GM23338 (cell line): ENCODE data around the gene LDLRAD3. TPM values are rescaled to one million over a fixed set of nuclear protein-coding genes. Genes with fewer than 3 reads are reported as not detected.

Source experiments
- ATAC-seq: fragments of 200-7000 bp; cut with Tn5 transposase; 3 replicates; pipeline ENCODE4 v1.9.1; 2020
- DNase-seq: peaks from one replicate; pipeline ENCODE4 v3.0.0-alpha.2; 2015; ENCODE audit warnings: low spot score
- H2AFZ ChIP-seq: fragments of 200-600 bp; sonication (generic); 2 replicates; pipeline ENCODE4 v1.8.0; 2016; ENCODE audit warnings: antibody characterized with exemption, mild to moderate bottlenecking, moderate library complexity
- H3F3A ChIP-seq: fragments of 200-600 bp; sonication (generic); replicated peaks from 2 replicates; pipeline ENCODE4 v1.8.0; 2017; ENCODE audit warnings: antibody characterized with exemption, mixed run types, low read depth
- H3K27ac ChIP-seq: fragments of 200-600 bp; sonication (generic); 2 replicates; pipeline ENCODE4 v1.6.1; 2016; ENCODE audit warnings: low read depth
- H3K27me3 ChIP-seq: fragments of 200-600 bp; sonication (generic); 2 replicates; pipeline ENCODE4 v1.8.0; 2016; ENCODE audit warnings: mild to moderate bottlenecking, mixed run types, moderate library complexity; ENCODE audit not compliant: insufficient read depth
- H3K36me3 ChIP-seq: fragments of 200-600 bp; sonication (generic); 2 replicates; pipeline ENCODE4 v1.8.0; 2016; ENCODE audit warnings: mild to moderate bottlenecking; ENCODE audit not compliant: insufficient read depth
- H3K4me1 ChIP-seq: fragments of 200-600 bp; sonication (generic); 2 replicates; pipeline ENCODE4 v1.8.0; 2016; ENCODE audit warnings: mild to moderate bottlenecking, moderate library complexity; ENCODE audit not compliant: insufficient read depth
- H3K4me2 ChIP-seq: fragments of 200-600 bp; sonication (generic); 2 replicates; pipeline ENCODE4 v1.7.1; 2017; ENCODE audit warnings: mixed run types
- H3K4me3 ChIP-seq: fragments of 200-600 bp; sonication (generic); 2 replicates; pipeline ENCODE4 v1.6.1; 2016; ENCODE audit warnings: mixed run types
- H3K79me2 ChIP-seq: fragments of 200-600 bp; sonication (generic); replicated peaks from 2 replicates; pipeline ENCODE4 v1.8.0; 2017; ENCODE audit warnings: mild to moderate bottlenecking; ENCODE audit not compliant: insufficient read depth
- H3K9me2 ChIP-seq: fragments of 200-600 bp; sonication (generic); 2 replicates; pipeline ENCODE4 v1.8.0; 2017; ENCODE audit not compliant: insufficient read depth
- H4K20me1 ChIP-seq: fragments of 200-600 bp; sonication (generic); replicated peaks from 2 replicates; pipeline ENCODE4 v1.8.0; 2017; ENCODE audit warnings: mild to moderate bottlenecking; ENCODE audit not compliant: insufficient read depth
- H3K27ac Mint-ChIP-seq: 2 replicates; pipeline ENCODE4 v1.8.0; 2020; ENCODE audit warnings: inconsistent platforms, mild to moderate bottlenecking, moderate library complexity, mixed read lengths
- H3K27me3 Mint-ChIP-seq: 3 replicates; pipeline ENCODE4 v1.8.0; 2022; ENCODE audit warnings: low read depth, mild to moderate bottlenecking, moderate library complexity, mixed read lengths, inconsistent platforms; ENCODE audit not compliant: insufficient read depth, poor library complexity
- H3K36me3 Mint-ChIP-seq: 3 replicates; pipeline ENCODE4 v1.8.0; 2021; ENCODE audit warnings: low read depth, mild to moderate bottlenecking, inconsistent platforms, moderate library complexity, mixed read lengths
- H3K4me1 Mint-ChIP-seq: 3 replicates; pipeline ENCODE4 v1.8.0; 2020; ENCODE audit warnings: mild to moderate bottlenecking, inconsistent platforms, mixed read lengths
- H3K4me3 Mint-ChIP-seq: 3 replicates; pipeline ENCODE4 v1.8.0; 2021; ENCODE audit warnings: moderate library complexity, mild to moderate bottlenecking, inconsistent platforms, mixed read lengths
- H3K9me3 Mint-ChIP-seq: 3 replicates; pipeline ENCODE4 v1.8.0; 2020; ENCODE audit warnings: moderate library complexity, mild to moderate bottlenecking, inconsistent platforms, mixed read lengths
- EZH2 ChIP-seq: fragments of 200-600 bp; sonication (generic); IDR thresholded peaks from one replicate; pipeline ENCODE4 v1.8.0; 2017; ENCODE audit warnings: antibody characterized with exemption, mild to moderate bottlenecking, low read depth; ENCODE audit not compliant: unreplicated experiment
- NANOG ChIP-seq: IDR thresholded peaks from 2 replicates; pipeline ENCODE4 v1.6.1; 2016; ENCODE audit warnings: antibody characterized with exemption, borderline replicate concordance
- POLR2AphosphoS5 ChIP-seq: IDR thresholded peaks from 2 replicates; pipeline ENCODE4 v1.6.1; 2016; ENCODE audit warnings: antibody characterized with exemption, low read depth
- ZNF114 ChIP-seq: fragments of 250-450 bp; sonication (Bioruptor Pico); IDR thresholded peaks from 2 replicates; pipeline ENCODE4 v1.5.0; 2020; ENCODE audit warnings: mild to moderate bottlenecking, moderate library complexity
- ZNF331 ChIP-seq: fragments of 250-450 bp; sonication (Bioruptor Pico); IDR thresholded peaks from 2 replicates; pipeline ENCODE4 v1.5.0; 2020; ENCODE audit warnings: low read depth, mild to moderate bottlenecking, moderate library complexity
- ZNF462 ChIP-seq: fragments of 250-450 bp; sonication (Bioruptor Pico); IDR thresholded peaks from 2 replicates; pipeline ENCODE4 v1.5.0; 2020; ENCODE audit warnings: mild to moderate bottlenecking, moderate library complexity
- polyA plus RNA-seq: library from polyadenylated mRNA; unstranded; fragments of >200 nt; fragmentation: Nextera tagmentation; extraction: Ambion mirVana; gene quantifications from 2 replicates; pipeline ENCODE4 v1.2.1, GENCODE V29; 2016
- total RNA-seq: library from RNA; depleted of rRNA; stranded (reverse); fragments of >200 nt; shearing (Covaris generic); gene quantifications from 2 replicates; pipeline ENCODE4 v1.2.3, GENCODE V29; 2014

Gene LDLRAD3
- total and polyA plus RNA-seq, 2 experiments from 2014 or later = 8.5 to 19.4 TPM

DNA sequence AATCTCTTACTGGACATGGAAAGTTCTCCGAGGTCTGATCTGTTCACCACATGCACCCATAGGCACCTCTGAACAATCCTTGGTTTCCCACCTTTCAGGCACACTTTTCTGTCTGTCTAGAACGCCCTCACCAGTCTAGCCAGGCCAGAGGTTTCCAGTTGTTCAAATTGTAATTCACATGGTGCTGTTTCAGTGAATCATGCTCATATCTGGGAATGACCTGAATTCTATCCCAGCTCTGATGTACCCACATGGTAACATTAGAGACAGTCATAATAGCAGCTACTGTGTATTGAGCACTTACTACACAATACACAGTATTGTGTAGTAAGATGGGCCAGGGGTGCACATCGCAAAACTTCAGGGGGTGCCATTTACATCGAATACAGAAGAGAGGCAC is 207.1 kb downstream of the LDLRAD3 start (continued):
- TF ChIP-seq ZNF462 (CRISPR knock-in tag) = no peak
- TF ChIP-seq NANOG = no peak
- no peak for TF ChIP-seq POLR2AphosphoS5
- no peak for TF ChIP-seq ZNF114 (CRISPR knock-in tag)

GRCh38 chr11:36151933-36152580 is 208.2 kb downstream of the LDLRAD3 start:
- Histone ChIP-seq H3K27ac (peak overlapping the region; percentile 74; the same call in 1 of the 2 replicates), H3K79me2 (no peaks in the 10 kb centered on the region), H3K9me2 (peaks cover 3% of the 10 kb centered on the region; the same call in 1 of the 2 replicates), H4K20me1 (0 out of 2 replicates have a peak, but pooled peaks cover 3% of the 10 kb centered on the region), H3F3A (no peaks in the 10 kb centered on the region), H3K4me3 (no peak overlapping the region), H3K27me3 (no peaks in the 10 kb centered on the region), H3K4me1 (peaks cover 14% of the 10 kb centered on the region), H2AFZ (no peak overlapping the region), H3K4me2 (no peak overlapping the region), H3K36me3 (no peaks in the 10 kb centered on the region)
- TF ChIP-seq ZNF331 (CRISPR knock-in tag) = no peak
- no peak for TF ChIP-seq ZNF462 (CRISPR knock-in tag)
- no peak for TF ChIP-seq EZH2
- Mint-ChIP-seq H3K9me3 (no peaks in the 10 kb centered on the region), H3K4me3 (no peak overlapping the region), H3K27ac (no peak overlapping the region), H3K4me1 (peaks cover 39% of the 10 kb centered on the region), H3K27me3 (peaks cover 7% of the 10 kb centered on the region), H3K36me3 (peaks cover 14% of the 10 kb centered on the region; the same call in 2 of the 3 replicates)
- no peak for DNase-seq
- ATAC-seq = no peak
